Measurements from ENCODE around the gene PPP2R5E. TPM values are rescaled to one million over a fixed set of nuclear protein-coding genes. Genes with fewer than 3 reads are reported as not detected.

The PPP2R5E gene
- total RNA-seq, 1 experiment from 2014 or later: 47.2 TPM

GRCh38 chr14:63345826-63346225 lies 197.4 kb downstream of the PPP2R5E start:
- Histone ChIP-seq H3K4me3 (ENCODE audit: low read depth in 2 of 2, low read length in 2 of 2) (no peak overlapping the region), H3K27me3 (ENCODE audit: control insufficient read depth, insufficient read depth, low read length) (no peaks in the 10 kb centered on the region; the same call in 1 of the 2 replicates), H3K36me3 (ENCODE audit: control insufficient read depth, insufficient read depth, low read length) (no peaks in the 10 kb centered on the region), H3K4me1 (ENCODE audit: control insufficient read depth, insufficient read depth, low read length) (no peaks in the 10 kb centered on the region), H3K27ac (ENCODE audit: low read length) (no peak overlapping the region), H3K9me3 (ENCODE audit: control insufficient read depth, insufficient read depth, low read depth, low read length) (no peaks in the 10 kb centered on the region)
- TF ChIP-seq REST (IDR thresholded peaks at IDR 0.05; ENCODE audit: insufficient read depth in 1 of 2, low read depth in 2 of 2, low read length in 1 of 2) (no peak), SIN3A (IDR thresholded peaks at IDR 0.05; ENCODE audit: borderline replicate concordance, insufficient read depth, low read depth, low read length) (no peak), TCF7L2 (IDR thresholded peaks at IDR 0.05; ENCODE audit: low read depth, low read length) (no peak), CTCF (IDR thresholded peaks at IDR 0.05) (no peak), POLR2AphosphoS5 (IDR thresholded peaks at IDR 0.05; ENCODE audit: low read depth, low read length) (no peak)
- CTCF ChIA-PET: no interaction called here
- no TSS peak for BruUV-seq (replicated peaks)
- no peak for ATAC-seq
- in situ Hi-C loops (cut with HindIII; ENCODE audit: low pct_unique_long_range_greater_than_20kb, low sequenced_read_pairs) (no loop called here), intact Hi-C loops (cut with micrococcal nuclease; ENCODE audit: unreplicated experiment) (no loop called here)
- no peak for DNase-seq (ENCODE audit: low read depth, low spot score)
- POLR2A ChIA-PET: no interaction called here

GRCh38 chr14:63344336-63344735 lies 198.8 kb downstream of the PPP2R5E start:
- in situ Hi-C loops (cut with HindIII; ENCODE audit: low pct_unique_long_range_greater_than_20kb, low sequenced_read_pairs): no loop called here
- ChIA-PET POLR2A (no interaction called here), CTCF (no interaction called here)
- TF ChIP-seq TCF7L2 (IDR thresholded peaks at IDR 0.05; ENCODE audit: low read depth, low read length): no peak
- no peak for TF ChIP-seq SIN3A (IDR thresholded peaks at IDR 0.05; ENCODE audit: borderline replicate concordance, insufficient read depth, low read depth, low read length)
- no peak for TF ChIP-seq POLR2AphosphoS5 (IDR thresholded peaks at IDR 0.05; ENCODE audit: low read depth, low read length)
- TF ChIP-seq REST (IDR thresholded peaks at IDR 0.05; ENCODE audit: insufficient read depth in 1 of 2, low read depth in 2 of 2, low read length in 1 of 2): no peak
- no peak for TF ChIP-seq CTCF (IDR thresholded peaks at IDR 0.05)
- H3K4me3 ChIP-seq (ENCODE audit: low read depth in 2 of 2, low read length in 2 of 2): no peak overlapping the region
- no peak for ATAC-seq
- H3K27me3 ChIP-seq (ENCODE audit: control insufficient read depth, insufficient read depth, low read length): no peaks in the 10 kb centered on the region; the same call in 1 of the 2 replicates
- H3K36me3 ChIP-seq (ENCODE audit: control insufficient read depth, insufficient read depth, low read length): no peaks in the 10 kb centered on the region
- no peaks in the 10 kb centered on the region for H3K9me3 ChIP-seq (ENCODE audit: control insufficient read depth, insufficient read depth, low read depth, low read length)
- intact Hi-C loops (cut with micrococcal nuclease; ENCODE audit: unreplicated experiment): no loop called here
- no peaks in the 10 kb centered on the region for H3K4me1 ChIP-seq (ENCODE audit: control insufficient read depth, insufficient read depth, low read length)
- H3K27ac ChIP-seq (ENCODE audit: low read length): no peak overlapping the region
- BruUV-seq (replicated peaks): no TSS peak
- DNase-seq (ENCODE audit: low read depth, low spot score): no peak
